ENCODE results near the gene ZNRF2.
"Not testable (repeated sequence)": the region's sequence is repeated elsewhere in the genome, so short reads cannot be mapped to it uniquely, and the experiment has no call there.

The ZNRF2 gene

DNA sequence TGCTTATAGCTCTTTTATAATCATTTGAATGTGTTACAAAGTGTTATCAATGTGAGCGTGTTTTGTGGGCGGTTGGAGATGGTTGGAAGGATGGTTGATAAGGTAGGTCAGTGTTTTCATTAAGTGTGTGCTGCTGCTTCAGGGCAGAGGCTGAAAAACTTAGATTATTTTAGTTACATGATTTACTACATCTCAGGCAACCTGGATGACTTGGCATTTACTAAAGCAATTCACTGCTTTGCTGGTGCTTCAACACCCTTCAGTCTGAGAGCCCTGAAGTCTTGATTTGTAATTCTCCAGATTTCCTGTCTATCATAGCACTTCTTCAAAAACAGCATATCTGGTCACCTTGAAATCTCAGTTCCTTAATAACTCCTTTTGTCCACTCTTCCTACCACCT, 11.9 kb downstream of the ZNRF2 start:
- DNase-seq (ENCODE audit: low spot score); H3K4me2 ChIP-seq (ENCODE audit: insufficient read depth, low read length, poor library complexity, severe bottlenecking): not testable (repeated sequence)
- WGBS, 2 donors (ENCODE audit: extremely low coverage in 2 of 2, insufficient read length in 2 of 2, insufficient replicate concordance in 1 of 2) = 100% methylated on average over 2 of the region's 2 CpGs; no CpG with 5 or more reads in 1 of the 2 donors

DNA sequence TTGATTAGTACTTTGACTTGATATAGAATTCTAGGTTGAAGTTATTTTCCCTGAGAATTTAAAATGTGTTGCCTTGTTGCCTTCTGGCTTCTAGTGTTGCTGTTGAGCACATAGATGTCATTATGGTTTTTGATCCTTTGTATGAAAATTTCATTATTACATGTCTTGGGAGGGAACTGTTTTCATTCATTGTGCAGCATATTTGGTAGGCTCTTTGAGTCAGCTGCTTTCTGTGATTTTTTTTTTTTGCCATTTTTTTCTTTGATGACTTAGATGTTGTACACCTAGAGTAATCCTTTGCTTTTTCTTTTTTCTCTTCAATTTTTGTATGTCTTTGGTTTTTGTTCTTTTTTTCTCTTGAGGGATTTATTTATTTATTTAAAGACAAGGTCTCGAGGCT, 13.1 kb downstream of the ZNRF2 start:
- not testable (repeated sequence) for H2BK5ac ChIP-seq (ENCODE audit: low read length); H3K9ac ChIP-seq (ENCODE audit: low read depth, low read length, poor library complexity); H4K91ac ChIP-seq (ENCODE audit: low read depth, low read length, poor library complexity); H2BK12ac ChIP-seq (ENCODE audit: low read length); H3K27ac ChIP-seq (replicated peaks; ENCODE audit: low read length); H2BK120ac ChIP-seq (ENCODE audit: low read depth, low read length); H2AFZ ChIP-seq (ENCODE audit: low read length); H3K4me2 ChIP-seq (ENCODE audit: insufficient read depth, low read length, poor library complexity, severe bottlenecking); H3K23ac ChIP-seq (ENCODE audit: low read depth, low read length, poor library complexity); H2BK15ac ChIP-seq (ENCODE audit: low read length); H3K9me3 ChIP-seq (replicated peaks in 1 of 2; ENCODE audit: control insufficient read depth in 2 of 2, insufficient read depth in 1 of 2, low read depth in 1 of 2, low read length in 2 of 2); H3K18ac ChIP-seq (ENCODE audit: low read length); H3K14ac ChIP-seq (ENCODE audit: low read length); H3K4me1 ChIP-seq (ENCODE audit: control insufficient read depth in 2 of 2, insufficient read depth in 1 of 2, low read depth in 1 of 2, low read length in 2 of 2); H2AK5ac ChIP-seq (ENCODE audit: low read depth, low read length); H3K27me3 ChIP-seq (ENCODE audit: control insufficient read depth in 3 of 3, insufficient read depth in 3 of 3, low read depth in 1 of 3, low read length in 3 of 3); DNase-seq (ENCODE audit: low spot score); H3K4me3 ChIP-seq (ENCODE audit: low read length in 2 of 2); H4K8ac ChIP-seq (ENCODE audit: low read depth, low read length); H3K79me1 ChIP-seq (ENCODE audit: low read depth, low read length); H3K36me3 ChIP-seq (replicated peaks in 1 of 2; ENCODE audit: control insufficient read depth in 2 of 2, insufficient read depth in 2 of 2, low read length in 2 of 2); H3K4ac ChIP-seq (ENCODE audit: low read length)
- no CpG with 5 or more reads among the region's 1 CpG for WGBS, 2 donors (ENCODE audit: extremely low coverage in 2 of 2, insufficient read length in 2 of 2, insufficient replicate concordance in 1 of 2)

More for the DNA sequence above, 11.9 kb downstream of the ZNRF2 start:
- H3K4ac ChIP-seq (ENCODE audit: low read length); H3K14ac ChIP-seq (ENCODE audit: low read length); H3K9me3 ChIP-seq (replicated peaks in 1 of 2; ENCODE audit: control insufficient read depth in 2 of 2, insufficient read depth in 1 of 2, low read depth in 1 of 2, low read length in 2 of 2); H2AK5ac ChIP-seq (ENCODE audit: low read depth, low read length); H2BK5ac ChIP-seq (ENCODE audit: low read length); H3K18ac ChIP-seq (ENCODE audit: low read length); H3K79me1 ChIP-seq (ENCODE audit: low read depth, low read length); H3K27me3 ChIP-seq (ENCODE audit: control insufficient read depth in 3 of 3, insufficient read depth in 3 of 3, low read depth in 1 of 3, low read length in 3 of 3); H4K8ac ChIP-seq (ENCODE audit: low read depth, low read length); H3K36me3 ChIP-seq (replicated peaks in 1 of 2; ENCODE audit: control insufficient read depth in 2 of 2, insufficient read depth in 2 of 2, low read length in 2 of 2); H2BK120ac ChIP-seq (ENCODE audit: low read depth, low read length); H4K91ac ChIP-seq (ENCODE audit: low read depth, low read length, poor library complexity); H3K4me1 ChIP-seq (ENCODE audit: control insufficient read depth in 2 of 2, insufficient read depth in 1 of 2, low read depth in 1 of 2, low read length in 2 of 2); H3K9ac ChIP-seq (ENCODE audit: low read depth, low read length, poor library complexity); H2BK12ac ChIP-seq (ENCODE audit: low read length); H2BK15ac ChIP-seq (ENCODE audit: low read length); H3K4me3 ChIP-seq (ENCODE audit: low read length in 2 of 2); H3K27ac ChIP-seq (replicated peaks; ENCODE audit: low read length); H2AFZ ChIP-seq (ENCODE audit: low read length); H3K23ac ChIP-seq (ENCODE audit: low read depth, low read length, poor library complexity): not testable (repeated sequence)

DNA sequence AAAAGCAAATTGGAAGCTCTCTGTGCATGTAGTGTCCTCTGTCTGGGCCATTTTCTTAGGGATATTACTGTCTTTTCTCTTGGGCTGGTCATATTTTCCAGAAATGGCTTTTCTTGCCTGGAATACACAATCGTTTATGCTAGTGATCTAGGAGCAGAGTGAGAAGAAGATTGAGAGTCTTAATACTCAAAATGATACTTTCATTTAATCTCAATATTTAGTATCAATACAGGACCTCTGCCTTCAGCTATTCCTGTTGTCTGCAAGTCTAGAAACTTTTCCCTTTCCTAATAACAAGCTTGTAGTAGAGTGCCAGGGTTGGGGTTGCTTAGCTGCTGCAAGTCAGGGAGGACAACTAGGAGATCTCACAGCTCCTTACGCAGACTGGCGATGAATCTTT, 14.0 kb downstream of the ZNRF2 start:
- not testable (repeated sequence) for H3K36me3 ChIP-seq (replicated peaks in 1 of 2; ENCODE audit: control insufficient read depth in 2 of 2, insufficient read depth in 2 of 2, low read length in 2 of 2); H4K91ac ChIP-seq (ENCODE audit: low read depth, low read length, poor library complexity); H3K18ac ChIP-seq (ENCODE audit: low read length); H4K8ac ChIP-seq (ENCODE audit: low read depth, low read length); H3K9me3 ChIP-seq (replicated peaks in 1 of 2; ENCODE audit: control insufficient read depth in 2 of 2, insufficient read depth in 1 of 2, low read depth in 1 of 2, low read length in 2 of 2); H3K23ac ChIP-seq (ENCODE audit: low read depth, low read length, poor library complexity); H3K9ac ChIP-seq (ENCODE audit: low read depth, low read length, poor library complexity); H3K27me3 ChIP-seq (ENCODE audit: control insufficient read depth in 3 of 3, insufficient read depth in 3 of 3, low read depth in 1 of 3, low read length in 3 of 3); H3K14ac ChIP-seq (ENCODE audit: low read length); H2AFZ ChIP-seq (ENCODE audit: low read length); H3K4me1 ChIP-seq (ENCODE audit: control insufficient read depth in 2 of 2, insufficient read depth in 1 of 2, low read depth in 1 of 2, low read length in 2 of 2); DNase-seq (ENCODE audit: low spot score); H2BK5ac ChIP-seq (ENCODE audit: low read length); H2BK120ac ChIP-seq (ENCODE audit: low read depth, low read length); H2BK12ac ChIP-seq (ENCODE audit: low read length); H3K27ac ChIP-seq (replicated peaks; ENCODE audit: low read length); H3K4me2 ChIP-seq (ENCODE audit: insufficient read depth, low read length, poor library complexity, severe bottlenecking); H2BK15ac ChIP-seq (ENCODE audit: low read length); H3K4ac ChIP-seq (ENCODE audit: low read length); H2AK5ac ChIP-seq (ENCODE audit: low read depth, low read length); H3K4me3 ChIP-seq (ENCODE audit: low read length in 2 of 2); H3K79me1 ChIP-seq (ENCODE audit: low read depth, low read length)
- WGBS, 2 donors (ENCODE audit: extremely low coverage in 2 of 2, insufficient read length in 2 of 2, insufficient replicate concordance in 1 of 2) = no CpG with 5 or more reads among the region's 3 CpGs

DNA sequence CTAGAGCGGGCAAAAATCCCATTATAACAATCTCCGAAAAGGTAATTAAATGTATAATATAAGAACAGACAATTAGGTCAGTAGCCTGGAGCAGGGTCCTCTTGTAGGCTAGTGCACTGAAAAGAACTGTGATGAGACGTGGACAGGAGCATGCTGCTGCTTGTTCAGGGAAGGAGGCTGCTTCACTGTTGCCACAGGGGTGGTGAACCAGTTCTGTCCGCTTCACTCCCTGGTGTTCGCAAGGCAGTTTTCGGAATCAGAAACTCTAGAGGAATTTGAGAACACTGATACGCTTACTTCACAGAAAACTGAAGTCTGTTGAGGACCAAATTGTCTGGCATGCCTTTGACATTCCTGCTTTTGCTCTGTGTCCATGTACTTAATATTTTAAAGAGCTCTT, 17.4 kb downstream of the ZNRF2 start:
- H2BK5ac ChIP-seq (ENCODE audit: low read length) = no peak overlapping the region
- peaks cover 3% of the 10 kb centered on the region for H3K79me1 ChIP-seq (ENCODE audit: low read depth, low read length)
- no peaks in the 10 kb centered on the region for H3K36me3 ChIP-seq (replicated peaks in 1 of 2; ENCODE audit: control insufficient read depth in 2 of 2, insufficient read depth in 2 of 2, low read length in 2 of 2)
- no peak overlapping the region for H3K4me3 ChIP-seq (ENCODE audit: low read length in 2 of 2)
- no peak for DNase-seq (ENCODE audit: low spot score)
- H4K91ac ChIP-seq (ENCODE audit: low read depth, low read length, poor library complexity) = no peak overlapping the region
- no peak overlapping the region for H3K4me2 ChIP-seq (ENCODE audit: insufficient read depth, low read length, poor library complexity, severe bottlenecking)
- H3K4ac ChIP-seq (ENCODE audit: low read length) = no peak overlapping the region
- no peaks in the 10 kb centered on the region for H3K9me3 ChIP-seq (replicated peaks in 1 of 2; ENCODE audit: control insufficient read depth in 2 of 2, insufficient read depth in 1 of 2, low read depth in 1 of 2, low read length in 2 of 2)
- H4K8ac ChIP-seq (ENCODE audit: low read depth, low read length) = no peak overlapping the region
- no peak overlapping the region for H2BK12ac ChIP-seq (ENCODE audit: low read length)
- H3K9ac ChIP-seq (ENCODE audit: low read depth, low read length, poor library complexity) = no peak overlapping the region
- WGBS, 2 donors (ENCODE audit: extremely low coverage in 2 of 2, insufficient read length in 2 of 2, insufficient replicate concordance in 1 of 2) = no CpG with 5 or more reads among the region's 7 CpGs
- peak overlapping the region; percentile 16 for H2AFZ ChIP-seq (ENCODE audit: low read length)
- H2BK120ac ChIP-seq (ENCODE audit: low read depth, low read length) = no peak overlapping the region
- H2BK15ac ChIP-seq (ENCODE audit: low read length) = no peak overlapping the region
- no peak overlapping the region for H3K27ac ChIP-seq (replicated peaks; ENCODE audit: low read length)
- H3K23ac ChIP-seq (ENCODE audit: low read depth, low read length, poor library complexity) = no peak overlapping the region
- H3K27me3 ChIP-seq (ENCODE audit: control insufficient read depth in 3 of 3, insufficient read depth in 3 of 3, low read depth in 1 of 3, low read length in 3 of 3) = no peaks in the 10 kb centered on the region
- no peak overlapping the region for H3K14ac ChIP-seq (ENCODE audit: low read length)
- H3K18ac ChIP-seq (ENCODE audit: low read length) = no peak overlapping the region
- H2AK5ac ChIP-seq (ENCODE audit: low read depth, low read length) = no peak overlapping the region
- peaks cover 0 to 2% of the 10 kb centered on the region in 2 donors for H3K4me1 ChIP-seq (ENCODE audit: control insufficient read depth in 2 of 2, insufficient read depth in 1 of 2, low read depth in 1 of 2, low read length in 2 of 2)
